T47D (cell line): Measurements from ENCODE around the gene STARD9.

Source experiments
- DNase-seq, 2 experiments: peaks; one replicate each; pipeline versions ENCODE4 v3.0.0 to v3.0.0-alpha.2; 2011 to 2012; ENCODE audit warnings: low read depth in 1 of 2, low spot score in 1 of 2
- JUND ChIP-seq: IDR thresholded peaks from 2 replicates; pipeline ENCODE4 v1.6.1; 2012; ENCODE audit warnings: low read depth
- in situ Hi-C: cut with HindIII; loops from 2 replicates; pipeline ENCODE4 v1.10.0; 2016; ENCODE audit warnings: low sequenced_read_pairs, low pct_unique_long_range_greater_than_20kb

STARD9 gene

GRCh38 chr15:42619656-42620371, 44.4 kb downstream of the STARD9 start:
- TF ChIP-seq JUND: no peak
- in situ Hi-C loops: no loop called here
- no peak for DNase-seq

GRCh38 chr15:42621386-42621785, 46.0 kb downstream of the STARD9 start:
- DNase-seq: no peak
- in situ Hi-C loops: no loop called here
- TF ChIP-seq JUND: no peak

GRCh38 chr15:42621996-42622925, 46.9 kb downstream of the STARD9 start:
- no peak for TF ChIP-seq JUND
- DNase-seq: no peak
- in situ Hi-C loops: no loop called here

- in situ Hi-C loops: no loop called here
- no peak for TF ChIP-seq JUND
- peak in 1 of 2 experiments; percentile 18 for DNase-seq
Observed at GRCh38 chr15:42623951-42624350, 48.5 kb downstream of the STARD9 start.

- no peak for TF ChIP-seq JUND
- DNase-seq: no peak
- in situ Hi-C loops: no loop called here
Observed at GRCh38 chr15:42627485-42627884, 52.1 kb downstream of the STARD9 start.

GRCh38 chr15:42628761-42629160, 53.4 kb downstream of the STARD9 start:
- DNase-seq: no peak
- in situ Hi-C loops: no loop called here
- no peak for TF ChIP-seq JUND

- TF ChIP-seq JUND: no peak
- DNase-seq: no peak
- in situ Hi-C loops: no loop called here
Observed at GRCh38 chr15:42632105-42632675, 56.8 kb downstream of the STARD9 start.

GRCh38 chr15:42640109-42640508, 64.7 kb downstream of the STARD9 start:
- in situ Hi-C loops: no loop called here
- TF ChIP-seq JUND: no peak
- DNase-seq: no peak

- peak; percentile 42 to 89 for DNase-seq
- in situ Hi-C loops: no loop called here
- TF ChIP-seq JUND: no peak
Observed at GRCh38 chr15:42650208-42651066, 75.0 kb downstream of the STARD9 start.

- TF ChIP-seq JUND: no peak
- in situ Hi-C loops: no loop called here
- DNase-seq: no peak
Observed at GRCh38 chr15:42665827-42666226, 90.4 kb downstream of the STARD9 start.

- DNase-seq: no peak
- in situ Hi-C loops: no loop called here
- no peak for TF ChIP-seq JUND
Observed at GRCh38 chr15:42667855-42668254, 92.4 kb downstream of the STARD9 start.

- no peak for DNase-seq
- in situ Hi-C loops: no loop called here
- no peak for TF ChIP-seq JUND
Observed at GRCh38 chr15:42670451-42670850, 95.0 kb downstream of the STARD9 start.
